ENCODE results near the gene WNT3A.
"Not testable (repeated sequence)": the region's sequence is repeated elsewhere in the genome, so short reads cannot be mapped to it uniquely, and the experiment has no call there.

Gene WNT3A

GRCh38 chr1:228013935-228014930 lies 7.4 kb downstream of the WNT3A start:
- FAIRE-seq, result no peak
- TF ChIP-seq TAF1 (IDR thresholded peaks at IDR 0.05; ENCODE audit: low read depth, low read length) (no peak), POLR2AphosphoS5 (IDR thresholded peaks at IDR 0.05; ENCODE audit: low read depth, low read length) (no peak), SPI1 (IDR thresholded peaks at IDR 0.05; ENCODE audit: low read depth, low read length) (no peak), POLR2A (IDR thresholded peaks at IDR 0.05; ENCODE audit: low read depth, low read length) (no peak), POU2F2 (IDR thresholded peaks at IDR 0.05; ENCODE audit: low read depth, low read length) (no peak), PAX5 (IDR thresholded peaks at IDR 0.05; ENCODE audit: insufficient read depth, low read length, severe bottlenecking) (no peak)
- no peak for DNase-seq (ENCODE audit: insufficient read length, low spot score)

GRCh38 chr1:228015276-228016180 lies 8.7 kb downstream of the WNT3A start:
- TF ChIP-seq POU2F2 (IDR thresholded peaks at IDR 0.05; ENCODE audit: low read depth, low read length) (no peak), TAF1 (IDR thresholded peaks at IDR 0.05; ENCODE audit: low read depth, low read length) (no peak), PAX5 (IDR thresholded peaks at IDR 0.05; ENCODE audit: insufficient read depth, low read length, severe bottlenecking) (no peak), POLR2AphosphoS5 (IDR thresholded peaks at IDR 0.05; ENCODE audit: low read depth, low read length) (no peak), POLR2A (IDR thresholded peaks at IDR 0.05; ENCODE audit: low read depth, low read length) (no peak), SPI1 (IDR thresholded peaks at IDR 0.05; ENCODE audit: low read depth, low read length) (no peak)
- DNase-seq (ENCODE audit: insufficient read length, low spot score), result no peak
- FAIRE-seq, result no peak

- TF ChIP-seq TAF1 (IDR thresholded peaks at IDR 0.05; ENCODE audit: low read depth, low read length) (no peak), SPI1 (IDR thresholded peaks at IDR 0.05; ENCODE audit: low read depth, low read length) (no peak), POU2F2 (IDR thresholded peaks at IDR 0.05; ENCODE audit: low read depth, low read length) (no peak), POLR2A (IDR thresholded peaks at IDR 0.05; ENCODE audit: low read depth, low read length) (no peak), POLR2AphosphoS5 (IDR thresholded peaks at IDR 0.05; ENCODE audit: low read depth, low read length) (no peak), PAX5 (IDR thresholded peaks at IDR 0.05; ENCODE audit: insufficient read depth, low read length, severe bottlenecking) (no peak)
- DNase-seq (ENCODE audit: insufficient read length, low spot score) (no peak), FAIRE-seq (no peak)
Measured at GRCh38 chr1:228016181-228016510, 9.3 kb downstream of the WNT3A start.

GRCh38 chr1:228016653-228017355 lies 10.0 kb downstream of the WNT3A start:
- no peak for DNase-seq (ENCODE audit: insufficient read length, low spot score)
- no peak for FAIRE-seq
- TF ChIP-seq POLR2AphosphoS5 (IDR thresholded peaks at IDR 0.05; ENCODE audit: low read depth, low read length) (no peak), PAX5 (IDR thresholded peaks at IDR 0.05; ENCODE audit: insufficient read depth, low read length, severe bottlenecking) (no peak), POLR2A (IDR thresholded peaks at IDR 0.05; ENCODE audit: low read depth, low read length) (no peak), SPI1 (IDR thresholded peaks at IDR 0.05; ENCODE audit: low read depth, low read length) (no peak), POU2F2 (IDR thresholded peaks at IDR 0.05; ENCODE audit: low read depth, low read length) (no peak)

- FAIRE-seq (no peak), DNase-seq (ENCODE audit: insufficient read length, low spot score) (no peak)
- TF ChIP-seq PAX5 (IDR thresholded peaks at IDR 0.05; ENCODE audit: insufficient read depth, low read length, severe bottlenecking) (no peak), SPI1 (IDR thresholded peaks at IDR 0.05; ENCODE audit: low read depth, low read length) (no peak), POU2F2 (IDR thresholded peaks at IDR 0.05; ENCODE audit: low read depth, low read length) (no peak), POLR2A (IDR thresholded peaks at IDR 0.05; ENCODE audit: low read depth, low read length) (no peak), POLR2AphosphoS5 (IDR thresholded peaks at IDR 0.05; ENCODE audit: low read depth, low read length) (no peak), TAF1 (IDR thresholded peaks at IDR 0.05; ENCODE audit: low read depth, low read length) (no peak)
Measured at GRCh38 chr1:228017356-228018124, 10.7 kb downstream of the WNT3A start.

GRCh38 chr1:228018125-228018398 lies 11.3 kb downstream of the WNT3A start:
- DNase-seq (ENCODE audit: insufficient read length, low spot score) (no peak), FAIRE-seq (no peak)

GRCh38 chr1:228018961-228019721 lies 12.3 kb downstream of the WNT3A start:
- DNase-seq (ENCODE audit: insufficient read length, low spot score), result no peak
- no peak for FAIRE-seq
- TF ChIP-seq PAX5 (IDR thresholded peaks at IDR 0.05; ENCODE audit: insufficient read depth, low read length, severe bottlenecking) (no peak), TAF1 (IDR thresholded peaks at IDR 0.05; ENCODE audit: low read depth, low read length) (no peak), POU2F2 (IDR thresholded peaks at IDR 0.05; ENCODE audit: low read depth, low read length) (no peak), POLR2A (IDR thresholded peaks at IDR 0.05; ENCODE audit: low read depth, low read length) (no peak), POLR2AphosphoS5 (IDR thresholded peaks at IDR 0.05; ENCODE audit: low read depth, low read length) (no peak), SPI1 (IDR thresholded peaks at IDR 0.05; ENCODE audit: low read depth, low read length) (no peak)

More at GRCh38 chr1:228018125-228018398, 11.3 kb downstream of the WNT3A start:
- TF ChIP-seq POU2F2 (IDR thresholded peaks at IDR 0.05; ENCODE audit: low read depth, low read length) (no peak), TAF1 (IDR thresholded peaks at IDR 0.05; ENCODE audit: low read depth, low read length) (no peak), SPI1 (IDR thresholded peaks at IDR 0.05; ENCODE audit: low read depth, low read length) (no peak), PAX5 (IDR thresholded peaks at IDR 0.05; ENCODE audit: insufficient read depth, low read length, severe bottlenecking) (no peak), POLR2AphosphoS5 (IDR thresholded peaks at IDR 0.05; ENCODE audit: low read depth, low read length) (no peak), POLR2A (IDR thresholded peaks at IDR 0.05; ENCODE audit: low read depth, low read length) (no peak)

GRCh38 chr1:228019722-228020083 lies 12.9 kb downstream of the WNT3A start:
- not testable (repeated sequence) for FAIRE-seq; DNase-seq (ENCODE audit: insufficient read length, low spot score)

All from GM12891 (cell line).